Uterus (tissue), 4 donors: ENCODE data around the gene XXYLT1. TPM values are rescaled to one million over a fixed set of nuclear protein-coding genes. Genes with fewer than 3 reads are reported as not detected.

Source experiments
- DNase-seq, 2 donors: peaks; one replicate each; pipeline ENCODE4 v3.0.0-alpha.2; 2019 to 2020
- H3K27ac ChIP-seq, 2 donors: fragments of 200-600 bp; sonication (generic); 1 replicate in 1 of 2; 2 replicates in 1 of 2; pipeline ENCODE4 v1.5.1; 2016 to 2018
- H3K27me3 ChIP-seq, 2 donors: fragments of 200-600 bp; sonication (generic); one replicate each; pipeline ENCODE4 v1.5.1; 2018 to 2019; ENCODE audit warnings: control low read depth in 1 of 2
- H3K36me3 ChIP-seq, 2 donors: fragments of 200-600 bp; sonication (generic); one replicate each; pipeline ENCODE4 v1.5.1; 2019; ENCODE audit warnings: control low read depth in 1 of 2
- H3K4me1 ChIP-seq, 2 donors: fragments of 200-600 bp; sonication (generic); one replicate each; pipeline ENCODE4 v1.5.1; 2018 to 2019; ENCODE audit warnings: control low read depth in 1 of 2
- H3K4me3 ChIP-seq, 2 donors: fragments of 200-600 bp; sonication (generic); 1 replicate in 1 of 2; 2 replicates in 1 of 2; pipeline ENCODE4 v1.5.1; 2018 to 2019; ENCODE audit warnings: mild to moderate bottlenecking in 1 of 2
- H3K9me3 ChIP-seq, 2 donors: fragments of 200-600 bp; sonication (generic); one replicate each; pipeline ENCODE4 v1.5.1; 2019; ENCODE audit warnings: control low read depth in 1 of 2
- POLR2A ChIP-seq, 2 donors: fragments of 450-650 bp; IDR thresholded peaks; one replicate each; pipeline ENCODE4 v1.6.1; 2016; ENCODE audit warnings: antibody characterized with exemption in 2 of 2, mild to moderate bottlenecking in 1 of 2, moderate library complexity in 1 of 2
- intact Hi-C: fragments of 100-400 bp; cut with DNase I; formaldehyde crosslinking; loops from one replicate; pipeline ENCODE4 v1.15.1; 2023; ENCODE audit warnings: low total_unique reads
- total RNA-seq, 4 donors: library from RNA; depleted of rRNA in 3 of 4; stranded (reverse); fragments of >200 nt in 3 of 4; gene quantifications; one replicate each; pipeline versions ENCODE4 v1.1.0 to v1.2.4, GENCODE V29; 2014 to 2023
- TF ChIP-seq, protein P1 (sequence below), 4 experiments: fragments of 200-600 bp in 2 of 4; fragments of 450-650 bp in 2 of 4; sonication (generic) in 2 of 4; IDR thresholded peaks; one replicate each; pipeline ENCODE4 v1.5.1; 2016 to 2019; ENCODE audit warnings: antibody characterized with exemption in 4 of 4, mild to moderate bottlenecking in 2 of 4, moderate library complexity in 1 of 4
- donor health status: DM: yes; HTN: yes; CAD: no.

Gene XXYLT1
- total RNA-seq, 4 donors from 2014 or later: 10.6 to 52.5 (median 23.8) TPM

DNA sequence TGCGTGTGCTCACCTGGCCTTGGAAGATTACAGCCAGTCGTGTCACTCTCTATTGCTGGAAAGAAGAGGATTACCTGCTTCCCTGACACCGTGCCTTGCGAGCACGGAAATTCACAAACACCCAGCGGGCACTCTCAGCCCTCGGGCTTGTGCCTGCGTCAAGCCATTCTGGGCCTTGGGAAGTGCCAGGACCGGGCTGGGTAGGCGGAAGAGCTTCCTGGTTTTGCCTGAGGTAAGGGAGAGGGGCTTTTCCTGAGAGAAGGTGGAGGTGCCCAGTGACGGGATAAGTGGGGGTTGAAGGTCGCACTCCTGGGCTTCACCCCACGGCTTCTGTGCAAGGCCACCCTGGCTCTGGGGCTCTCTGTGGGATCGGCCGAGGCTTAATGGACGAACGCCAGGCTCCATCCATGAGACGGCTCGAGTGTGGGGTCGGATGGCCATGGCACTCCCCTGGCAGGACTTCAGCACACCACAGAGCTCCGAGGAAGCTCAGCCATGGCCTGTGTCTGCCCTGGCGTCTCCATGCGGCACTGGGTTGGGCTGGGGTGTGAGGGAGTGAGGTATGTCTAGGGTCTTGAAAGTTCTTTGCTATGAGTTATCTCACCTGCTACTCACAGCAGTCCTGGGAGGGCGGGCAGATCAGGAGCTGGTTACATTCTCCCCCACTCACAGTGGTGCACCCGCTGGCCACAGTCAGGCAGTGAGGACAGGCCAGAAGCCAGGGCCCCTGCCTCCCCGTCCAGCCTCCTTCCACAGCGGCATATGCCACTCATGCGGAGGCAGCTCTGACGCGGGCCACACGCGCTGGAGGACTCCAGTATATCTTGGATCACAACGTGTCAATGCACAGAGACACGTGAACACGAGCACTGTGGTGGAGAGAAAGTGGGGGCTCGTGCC lies 209.0 kb downstream of the XXYLT1 start:
- intact Hi-C loops: no loop called here
- Histone ChIP-seq H3K27me3 (no peaks in the 10 kb centered on the region), H3K4me3 (no peak overlapping the region), H3K36me3 (no peaks in the 10 kb centered on the region), H3K27ac (no peak overlapping the region), H3K9me3 (no peaks in the 10 kb centered on the region), H3K4me1 (no peaks in the 10 kb centered on the region)
- TF ChIP-seq, protein P1, sequence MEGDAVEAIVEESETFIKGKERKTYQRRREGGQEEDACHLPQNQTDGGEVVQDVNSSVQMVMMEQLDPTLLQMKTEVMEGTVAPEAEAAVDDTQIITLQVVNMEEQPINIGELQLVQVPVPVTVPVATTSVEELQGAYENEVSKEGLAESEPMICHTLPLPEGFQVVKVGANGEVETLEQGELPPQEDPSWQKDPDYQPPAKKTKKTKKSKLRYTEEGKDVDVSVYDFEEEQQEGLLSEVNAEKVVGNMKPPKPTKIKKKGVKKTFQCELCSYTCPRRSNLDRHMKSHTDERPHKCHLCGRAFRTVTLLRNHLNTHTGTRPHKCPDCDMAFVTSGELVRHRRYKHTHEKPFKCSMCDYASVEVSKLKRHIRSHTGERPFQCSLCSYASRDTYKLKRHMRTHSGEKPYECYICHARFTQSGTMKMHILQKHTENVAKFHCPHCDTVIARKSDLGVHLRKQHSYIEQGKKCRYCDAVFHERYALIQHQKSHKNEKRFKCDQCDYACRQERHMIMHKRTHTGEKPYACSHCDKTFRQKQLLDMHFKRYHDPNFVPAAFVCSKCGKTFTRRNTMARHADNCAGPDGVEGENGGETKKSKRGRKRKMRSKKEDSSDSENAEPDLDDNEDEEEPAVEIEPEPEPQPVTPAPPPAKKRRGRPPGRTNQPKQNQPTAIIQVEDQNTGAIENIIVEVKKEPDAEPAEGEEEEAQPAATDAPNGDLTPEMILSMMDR (IDR thresholded peaks at IDR 0.05): no peak
- TF ChIP-seq POLR2A (IDR thresholded peaks at IDR 0.05): no peak
- no peak for DNase-seq

DNA sequence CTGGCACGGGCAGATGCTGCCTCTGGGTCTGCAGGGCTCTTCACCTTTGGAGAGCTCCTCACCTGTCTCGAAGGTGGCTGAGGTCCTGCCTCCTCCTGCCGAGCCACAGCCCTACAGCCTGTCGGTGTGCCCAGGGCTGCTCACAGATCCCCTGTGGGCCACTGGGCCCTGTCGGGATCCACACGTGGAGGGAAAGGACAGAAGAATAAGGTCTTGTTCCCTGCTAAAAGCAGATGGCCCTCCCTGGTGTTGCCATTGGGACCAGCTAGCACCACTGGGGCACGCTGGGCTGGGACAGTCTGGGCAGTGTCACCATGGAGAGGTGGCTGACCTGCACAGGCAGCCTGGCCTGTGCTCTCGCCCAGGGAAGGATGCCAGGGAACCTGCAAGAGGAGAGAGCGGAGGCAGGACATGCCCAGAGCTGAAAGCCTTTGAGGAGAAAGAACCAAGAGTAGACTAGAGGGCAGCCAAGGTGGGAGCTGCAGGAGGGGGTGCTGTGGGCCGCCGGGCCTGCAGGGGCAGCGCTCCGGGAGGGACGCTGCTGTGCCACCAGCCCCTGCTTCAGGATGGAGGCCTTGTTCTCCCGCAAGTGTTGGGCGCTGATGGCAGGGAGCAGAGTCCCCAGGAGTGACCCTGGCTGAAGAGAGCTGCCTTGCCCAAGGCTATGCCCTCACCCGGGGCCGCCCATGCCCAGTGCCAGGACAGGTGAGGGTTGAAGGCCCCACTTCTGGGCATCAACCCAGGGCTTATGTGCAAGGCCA lies 210.2 kb downstream of the XXYLT1 start:
- DNase-seq: no peak
- intact Hi-C loops: no loop called here

DNA sequence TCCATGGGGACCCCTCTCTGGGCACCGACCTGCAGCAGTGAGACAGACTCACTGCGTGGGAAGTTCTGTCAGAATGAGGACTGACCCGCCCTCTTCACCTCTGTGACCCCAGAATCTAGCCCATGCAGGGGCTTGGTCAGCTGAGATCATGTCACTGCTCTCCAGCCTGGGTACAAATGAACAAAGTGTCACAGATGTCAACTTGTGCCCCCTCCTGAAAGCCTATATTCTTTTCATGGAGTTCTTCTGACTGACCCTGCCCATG lies 210.8 kb downstream of the XXYLT1 start:
- H3K4me3 ChIP-seq: no peak overlapping the region
- intact Hi-C loops: no loop called here
- DNase-seq: no peak
- no peaks in the 10 kb centered on the region for H3K27me3 ChIP-seq
- H3K4me1 ChIP-seq: no peaks in the 10 kb centered on the region
- no peak for TF ChIP-seq POLR2A (IDR thresholded peaks at IDR 0.05)
- TF ChIP-seq, protein P1 (IDR thresholded peaks at IDR 0.05): no peak
- H3K27ac ChIP-seq: no peak overlapping the region
- H3K36me3 ChIP-seq: no peaks in the 10 kb centered on the region
- no peaks in the 10 kb centered on the region for H3K9me3 ChIP-seq

More for the DNA sequence above, 210.2 kb downstream of the XXYLT1 start:
- Histone ChIP-seq H3K9me3 (no peaks in the 10 kb centered on the region), H3K36me3 (no peaks in the 10 kb centered on the region), H3K4me1 (no peaks in the 10 kb centered on the region), H3K27me3 (no peaks in the 10 kb centered on the region), H3K4me3 (no peak overlapping the region), H3K27ac (no peak overlapping the region)
- TF ChIP-seq POLR2A (IDR thresholded peaks at IDR 0.05): no peak
- TF ChIP-seq, protein P1 (IDR thresholded peaks at IDR 0.05): no peak

DNA sequence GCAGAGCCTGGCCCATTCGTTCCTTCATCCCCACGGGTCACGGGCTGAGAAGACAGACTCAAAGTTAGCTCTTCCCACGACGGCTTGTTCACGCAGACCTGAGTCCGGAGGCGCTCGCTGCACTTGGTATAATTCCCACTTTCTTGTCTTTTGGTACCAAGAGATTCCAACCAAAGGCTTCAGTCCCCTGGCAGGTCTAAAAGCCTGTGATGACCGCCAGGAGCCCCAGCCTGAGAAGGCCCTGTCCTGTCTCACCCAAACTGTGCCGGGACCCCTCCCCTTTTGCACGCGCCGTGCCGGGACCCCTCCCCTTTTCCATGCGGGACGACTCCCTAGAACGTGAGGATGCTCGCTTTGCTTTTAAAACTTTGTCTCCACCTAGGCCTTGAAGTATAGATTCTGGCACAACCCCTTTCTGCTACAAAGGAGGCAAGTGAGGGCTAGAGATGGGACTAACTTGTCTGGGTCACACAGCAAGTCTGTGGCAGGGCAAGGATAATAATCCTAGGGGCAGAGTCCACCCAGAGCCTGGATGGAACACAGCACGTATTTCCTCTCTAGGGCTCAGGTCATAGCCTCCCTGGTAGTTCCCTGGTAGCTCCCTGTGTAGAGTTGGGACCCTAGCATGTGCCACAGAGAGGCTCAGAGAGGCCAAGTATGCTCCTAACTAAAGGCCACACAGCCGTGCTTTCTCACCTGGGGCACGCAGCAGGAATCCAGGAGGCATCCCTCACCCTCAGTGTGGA lies 211.3 kb downstream of the XXYLT1 start:
- no peaks in the 10 kb centered on the region for H3K4me1 ChIP-seq
- H3K27me3 ChIP-seq: no peaks in the 10 kb centered on the region
- H3K36me3 ChIP-seq: no peaks in the 10 kb centered on the region
- no peaks in the 10 kb centered on the region for H3K9me3 ChIP-seq
- no peak overlapping the region for H3K4me3 ChIP-seq
- TF ChIP-seq, protein P1 (IDR thresholded peaks at IDR 0.05): no peak
- TF ChIP-seq POLR2A (IDR thresholded peaks at IDR 0.05): no peak
- DNase-seq: no peak
- H3K27ac ChIP-seq: no peak overlapping the region
- intact Hi-C loops: no loop called here
